GM19240 (cell line): ENCODE measurements around the gene FASTKD1.

ENCODE experiments used
- DNase-seq: peaks from one replicate; pipeline ENCODE4 v3.0.0; 2011; ENCODE audit warnings: low spot score; ENCODE audit not compliant: insufficient read length

Gene FASTKD1

GRCh38 chr2:169509298-169509885, 64.3 kb downstream of the FASTKD1 start, which contains the start of gene KLHL41:
Gene KLHL41 (plus strand): TSS chr2:169509702. CDS start chr2:169509779, 77 bp downstream.
- DNase-seq: no peak

- DNase-seq: no peak
Observed at GRCh38 chr2:169507698-169508097, 66.0 kb downstream of the FASTKD1 start.

GRCh38 chr2:169504651-169505050, 69.0 kb downstream of the FASTKD1 start:
- DNase-seq: no peak

GRCh38 chr2:169495310-169495928, 78.2 kb downstream of the FASTKD1 start:
- DNase-seq: no peak

GRCh38 chr2:169493360-169493759, 80.3 kb downstream of the FASTKD1 start:
- DNase-seq: no peak

GRCh38 chr2:169491378-169491777, 82.3 kb downstream of the FASTKD1 start:
- DNase-seq: no peak

- no peak for DNase-seq
Observed at GRCh38 chr2:169490834-169491233, 82.8 kb downstream of the FASTKD1 start.

GRCh38 chr2:169486487-169486886, 87.2 kb downstream of the FASTKD1 start:
- DNase-seq: no peak

GRCh38 chr2:169485650-169486138, 88.0 kb downstream of the FASTKD1 start:
- DNase-seq: no peak

- no peak for DNase-seq
Observed at GRCh38 chr2:169480079-169480465, 93.6 kb downstream of the FASTKD1 start.
